Astrocyte (in vitro differentiated cells and primary cell): ENCODE data around the gene DUOX2.

Source experiments
- CTCF ChIP-seq: IDR thresholded peaks from 2 replicates; pipeline ENCODE4 v1.5.1; 2011; ENCODE audit warnings: low read depth, mild to moderate bottlenecking, inconsistent platforms, low read length, moderate library complexity; ENCODE audit not compliant: insufficient read depth
- EZH2 ChIP-seq: IDR thresholded peaks from 2 replicates; pipeline ENCODE4 v1.6.1; 2012; ENCODE audit warnings: mild to moderate bottlenecking, low read length, inconsistent platforms; ENCODE audit not compliant: insufficient read depth

GRCh38 chr15:45150997-45151396 is 37.0 kb upstream of the DUOX2 start:
- no peak for TF ChIP-seq CTCF
- no peak for TF ChIP-seq EZH2
